ENCODE data around the gene OLA1. TPM values are rescaled to one million over a fixed set of nuclear protein-coding genes. Genes with fewer than 3 reads are reported as not detected.

The OLA1 gene
- polyA plus RNA-seq, 3 donors: 24.9 to 72.3 (median 71.9) TPM

GRCh38 chr2:174218773-174219172, 29.6 kb downstream of the OLA1 start:
- no peak overlapping the region for H3K27ac ChIP-seq (ENCODE audit: low read depth in 1 of 2, low read length in 2 of 2)
- TF ChIP-seq CTCF (IDR thresholded peaks at IDR 0.05): no peak
- H3K4me2 ChIP-seq (replicated peaks; ENCODE audit: extremely low read depth, low read length, poor library complexity, severe bottlenecking): no peak overlapping the region
- H3K9me3 ChIP-seq (replicated peaks in 1 of 2; ENCODE audit: control insufficient read depth in 1 of 2, insufficient read depth in 1 of 2, low read length in 2 of 2): no peaks in the 10 kb centered on the region
- H3K4me3 Mint-ChIP-seq: no peak overlapping the region
- H3K4me1 Mint-ChIP-seq: peaks cover 4% of the 10 kb centered on the region
- H3K9ac ChIP-seq (ENCODE audit: insufficient read depth, low read length, poor library complexity, severe bottlenecking): no peak overlapping the region
- H3K79me2 ChIP-seq (ENCODE audit: insufficient read depth, low read length): no peaks in the 10 kb centered on the region
- no peak overlapping the region for H2AFZ ChIP-seq (ENCODE audit: insufficient read depth, low read depth, low read length, poor library complexity, severe bottlenecking)
- H4K20me1 ChIP-seq (ENCODE audit: insufficient read depth, low read length): no peaks in the 10 kb centered on the region
- no peak overlapping the region for H3K4me3 ChIP-seq (replicated peaks in 1 of 3; ENCODE audit: low read depth in 2 of 3, low read length in 3 of 3)
- no peaks in the 10 kb centered on the region for H3K27me3 ChIP-seq (ENCODE audit: control insufficient read depth in 2 of 2, insufficient read depth in 2 of 2, low read length in 2 of 2)
- H3K9me3 Mint-ChIP-seq: peaks cover 0 to 2% (median 0%) of the 10 kb centered on the region in 7 donors
- no peak overlapping the region for H3K27ac Mint-ChIP-seq
- peaks cover 10 to 47% of the 10 kb centered on the region in 2 donors for H3K36me3 ChIP-seq (replicated peaks in 1 of 2; ENCODE audit: control insufficient read depth in 1 of 2, insufficient read depth in 2 of 2, low read length in 2 of 2)
- DNase-seq: no peak
- no peaks in the 10 kb centered on the region for H3K27me3 Mint-ChIP-seq (ENCODE audit: low read depth in 3 of 3)
- intact Hi-C loops (cut with micrococcal nuclease): no loop called here
- no peaks in the 10 kb centered on the region for H3K4me1 ChIP-seq (ENCODE audit: control insufficient read depth in 1 of 2, insufficient read depth in 2 of 2, low read length in 2 of 2)
- WGBS (ENCODE audit: insufficient coverage): 95% methylated on average over 5 of the region's 7 CpGs
- peaks cover 16 to 30% of the 10 kb centered on the region in 2 donors for H3K36me3 Mint-ChIP-seq

- Mint-ChIP-seq H3K36me3 (peaks cover 12 to 27% of the 10 kb centered on the region in 2 donors), H3K4me3 (no peak overlapping the region), H3K27ac (no peak overlapping the region), H3K9me3 (peaks cover 0 to 2% (median 0%) of the 10 kb centered on the region in 7 donors), H3K4me1 (peaks cover 4% of the 10 kb centered on the region), H3K27me3 (ENCODE audit: low read depth in 3 of 3) (no peaks in the 10 kb centered on the region)
- Histone ChIP-seq H3K4me3 (replicated peaks in 1 of 3; ENCODE audit: low read depth in 2 of 3, low read length in 3 of 3) (no peak overlapping the region), H3K4me2 (replicated peaks; ENCODE audit: extremely low read depth, low read length, poor library complexity, severe bottlenecking) (no peak overlapping the region), H3K27me3 (ENCODE audit: control insufficient read depth in 2 of 2, insufficient read depth in 2 of 2, low read length in 2 of 2) (no peaks in the 10 kb centered on the region), H3K4me1 (ENCODE audit: control insufficient read depth in 1 of 2, insufficient read depth in 2 of 2, low read length in 2 of 2) (no peaks in the 10 kb centered on the region), H3K9me3 (replicated peaks in 1 of 2; ENCODE audit: control insufficient read depth in 1 of 2, insufficient read depth in 1 of 2, low read length in 2 of 2) (no peaks in the 10 kb centered on the region), H3K27ac (ENCODE audit: low read depth in 1 of 2, low read length in 2 of 2) (no peak overlapping the region), H4K20me1 (ENCODE audit: insufficient read depth, low read length) (no peaks in the 10 kb centered on the region), H3K9ac (ENCODE audit: insufficient read depth, low read length, poor library complexity, severe bottlenecking) (no peak overlapping the region), H2AFZ (ENCODE audit: insufficient read depth, low read depth, low read length, poor library complexity, severe bottlenecking) (no peak overlapping the region), H3K79me2 (ENCODE audit: insufficient read depth, low read length) (no peaks in the 10 kb centered on the region), H3K36me3 (replicated peaks in 1 of 2; ENCODE audit: control insufficient read depth in 1 of 2, insufficient read depth in 2 of 2, low read length in 2 of 2) (peaks cover 9 to 38% of the 10 kb centered on the region in 2 donors)
- intact Hi-C loops (cut with micrococcal nuclease): no loop called here
- TF ChIP-seq CTCF (IDR thresholded peaks at IDR 0.05): no peak
- DNase-seq: no peak
- no CpG with 5 or more reads among the region's 1 CpG for WGBS (ENCODE audit: insufficient coverage)
These were observed 30.5 kb downstream of the OLA1 start for GRCh38 chr2:174217869-174218268.
